ENCODE measurements around the gene PKLR.
"Not testable (repeated sequence)": the region's sequence is repeated elsewhere in the genome, so short reads cannot be mapped to it uniquely, and the experiment has no call there.

GRCh38 chr1:155328856-155329255 is 27.6 kb upstream of the PKLR start:
- not testable (repeated sequence) for TF ChIP-seq CTCF (IDR thresholded peaks at IDR 0.05 in 8 of 11, conservative IDR thresholded peaks at IDR 0.05 in 3 of 11); POLR2A (IDR thresholded peaks at IDR 0.05); POLR2AphosphoS5 (IDR thresholded peaks at IDR 0.05)

Data from spleen (tissue), 7 donors.